ENCODE data around the gene SCN4B. TPM values are rescaled to one million over a fixed set of nuclear protein-coding genes. Genes with fewer than 3 reads are reported as not detected.
A peak's percentile ranks its signal among the peaks of the same experiment; 100 is the strongest.

The SCN4B gene
- polyA plus RNA-seq, 1 donor: 4.7 TPM

DNA sequence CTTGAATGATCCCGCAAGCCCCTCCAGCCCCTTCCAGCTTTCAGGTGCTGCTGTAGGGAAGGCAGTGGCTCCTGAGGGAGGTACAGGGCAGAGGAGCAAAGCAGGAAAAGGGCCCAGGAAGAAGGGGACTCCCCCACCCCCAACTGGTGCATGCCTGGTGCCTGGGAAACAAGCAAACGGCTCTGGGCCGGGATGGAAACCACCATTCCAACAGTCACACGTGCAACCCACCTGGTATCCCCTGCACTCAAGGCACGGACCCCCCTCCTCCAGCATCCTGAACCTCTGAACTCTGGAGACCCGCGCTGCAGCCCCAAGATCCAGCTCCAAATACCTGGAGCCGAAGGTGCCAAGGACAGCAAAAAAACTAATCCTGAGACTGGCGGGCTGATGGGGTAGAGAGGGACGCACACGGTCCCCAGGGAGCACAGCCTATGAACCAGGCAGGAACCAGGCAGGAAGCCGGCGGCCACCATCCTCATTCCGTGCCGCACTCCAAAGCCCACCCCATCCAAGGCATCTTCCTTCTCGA, 537 bp downstream of the SCN4B start:
- DNase-seq (ENCODE audit: low read depth): no peak

DNA sequence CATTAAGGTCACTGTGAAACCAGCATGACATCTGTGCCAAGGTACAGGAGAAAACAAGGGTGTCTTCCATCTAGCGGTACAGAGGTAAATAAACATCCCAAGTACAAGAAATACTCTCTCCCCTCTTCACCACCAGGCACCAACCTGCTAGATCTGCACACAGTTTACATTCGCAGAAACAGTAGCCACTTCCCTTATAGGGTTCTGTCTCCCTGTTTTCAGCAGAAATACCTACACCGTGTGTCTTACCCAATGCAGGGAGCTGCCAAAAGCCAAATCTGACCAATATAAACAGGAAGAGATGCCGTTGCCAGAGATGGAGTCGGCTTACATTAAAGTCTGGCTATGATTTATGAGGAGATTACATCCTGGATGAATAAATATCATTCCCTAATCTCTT, 1.2 kb downstream of the SCN4B start:
- no peak for DNase-seq (ENCODE audit: low read depth)

DNA sequence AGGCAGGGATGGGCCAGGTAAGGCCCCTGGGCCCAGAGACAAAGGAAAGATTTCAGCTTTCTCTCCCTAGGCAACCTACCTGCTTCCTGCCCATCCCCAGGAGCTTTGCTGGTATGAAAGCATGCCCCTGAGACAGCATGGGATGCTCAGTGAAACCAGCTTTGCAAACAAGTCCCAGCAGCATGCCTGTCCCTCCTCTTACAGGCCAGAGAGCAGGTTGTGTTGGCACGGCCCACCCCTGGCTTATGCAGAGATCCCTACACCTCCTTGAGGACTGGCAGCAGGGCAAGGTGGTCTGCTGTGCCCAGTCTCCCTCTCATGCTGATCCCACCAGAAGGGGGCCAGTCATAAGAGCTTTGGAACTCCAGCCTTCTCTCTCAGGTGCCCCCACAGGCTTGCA, 3.1 kb downstream of the SCN4B start:
- DNase-seq (ENCODE audit: low read depth): no peak

DNA sequence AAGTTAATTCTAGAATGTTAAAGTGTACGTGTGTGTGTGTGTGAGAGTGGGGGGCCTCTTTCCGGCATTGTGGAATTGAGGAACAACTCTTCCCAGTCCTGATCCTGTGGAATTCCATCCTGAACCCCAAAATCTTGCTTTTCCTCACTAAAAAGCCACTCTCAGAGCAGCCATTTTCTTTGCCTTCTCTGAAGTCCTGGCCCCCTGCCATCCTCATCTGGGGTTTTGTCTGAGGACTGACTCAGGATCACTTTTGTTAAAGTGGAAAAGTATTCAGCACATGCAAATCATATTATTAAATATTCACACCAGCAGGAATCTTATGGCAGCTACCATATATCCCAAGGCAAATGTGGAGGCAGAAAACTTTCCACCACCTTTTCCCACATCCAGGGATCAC, 3.8 kb downstream of the SCN4B start:
- DNase-seq (ENCODE audit: low read depth): no peak

DNA sequence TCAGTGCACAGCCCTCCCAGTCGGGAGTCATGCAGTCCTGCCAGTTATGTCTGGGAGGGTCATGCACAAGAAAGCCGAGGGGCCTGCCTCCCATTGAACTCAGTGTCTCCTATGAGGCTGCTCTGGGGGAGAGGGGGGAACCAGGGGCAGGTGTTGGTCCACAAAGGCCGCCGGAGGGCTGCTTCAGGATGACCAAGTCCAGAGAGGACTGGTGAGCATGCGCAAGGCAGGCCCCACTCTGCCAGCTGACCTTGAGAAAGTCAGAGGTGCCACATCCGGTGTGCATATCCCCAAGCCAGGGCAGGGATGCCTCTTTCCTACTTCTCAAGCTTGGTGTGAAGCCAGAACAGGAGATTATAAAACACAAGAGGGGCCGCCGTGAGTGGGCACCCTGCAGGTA, 4.4 kb downstream of the SCN4B start:
- DNase-seq (ENCODE audit: low read depth): no peak

DNA sequence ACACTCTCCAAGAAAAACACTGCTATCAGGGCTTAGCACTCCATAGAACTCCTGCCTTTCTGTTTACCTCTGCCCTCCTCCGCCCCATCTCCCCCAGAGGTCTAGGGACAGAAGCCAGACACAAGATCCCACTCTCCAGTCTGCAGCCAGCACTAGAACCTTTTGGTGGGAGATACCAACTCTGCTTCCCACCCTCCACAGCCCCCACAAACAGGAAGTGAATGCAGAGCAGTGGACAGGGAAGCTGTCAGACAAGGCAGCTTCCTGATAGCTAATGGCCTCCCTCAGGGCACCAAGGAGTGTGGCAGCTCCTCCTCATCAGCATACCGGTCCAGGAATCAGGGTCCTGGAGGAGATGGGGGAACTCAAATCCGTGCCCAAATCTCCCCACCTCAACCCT, 5.1 kb downstream of the SCN4B start:
- DNase-seq (ENCODE audit: low read depth): no peak

DNA sequence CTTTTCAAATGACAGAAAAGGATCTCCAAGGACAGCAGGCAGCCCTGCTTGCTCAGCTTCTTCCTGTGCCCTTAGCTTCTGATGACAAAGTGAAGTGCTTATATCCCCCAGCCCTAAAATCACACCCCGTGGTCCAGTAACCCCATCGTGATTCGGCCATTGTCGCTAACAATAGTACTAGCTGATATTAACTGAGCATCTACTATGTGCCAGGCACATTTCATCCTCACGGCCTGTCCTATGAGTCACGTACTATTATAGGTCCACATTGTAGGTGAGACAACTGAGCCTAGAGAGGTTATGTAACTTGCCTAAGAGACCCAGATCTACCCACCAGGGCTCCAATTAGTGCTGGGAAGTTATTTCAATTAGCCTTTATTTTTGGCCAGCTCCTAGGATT, 6.1 kb downstream of the SCN4B start:
- DNase-seq (ENCODE audit: low read depth): no peak

DNA sequence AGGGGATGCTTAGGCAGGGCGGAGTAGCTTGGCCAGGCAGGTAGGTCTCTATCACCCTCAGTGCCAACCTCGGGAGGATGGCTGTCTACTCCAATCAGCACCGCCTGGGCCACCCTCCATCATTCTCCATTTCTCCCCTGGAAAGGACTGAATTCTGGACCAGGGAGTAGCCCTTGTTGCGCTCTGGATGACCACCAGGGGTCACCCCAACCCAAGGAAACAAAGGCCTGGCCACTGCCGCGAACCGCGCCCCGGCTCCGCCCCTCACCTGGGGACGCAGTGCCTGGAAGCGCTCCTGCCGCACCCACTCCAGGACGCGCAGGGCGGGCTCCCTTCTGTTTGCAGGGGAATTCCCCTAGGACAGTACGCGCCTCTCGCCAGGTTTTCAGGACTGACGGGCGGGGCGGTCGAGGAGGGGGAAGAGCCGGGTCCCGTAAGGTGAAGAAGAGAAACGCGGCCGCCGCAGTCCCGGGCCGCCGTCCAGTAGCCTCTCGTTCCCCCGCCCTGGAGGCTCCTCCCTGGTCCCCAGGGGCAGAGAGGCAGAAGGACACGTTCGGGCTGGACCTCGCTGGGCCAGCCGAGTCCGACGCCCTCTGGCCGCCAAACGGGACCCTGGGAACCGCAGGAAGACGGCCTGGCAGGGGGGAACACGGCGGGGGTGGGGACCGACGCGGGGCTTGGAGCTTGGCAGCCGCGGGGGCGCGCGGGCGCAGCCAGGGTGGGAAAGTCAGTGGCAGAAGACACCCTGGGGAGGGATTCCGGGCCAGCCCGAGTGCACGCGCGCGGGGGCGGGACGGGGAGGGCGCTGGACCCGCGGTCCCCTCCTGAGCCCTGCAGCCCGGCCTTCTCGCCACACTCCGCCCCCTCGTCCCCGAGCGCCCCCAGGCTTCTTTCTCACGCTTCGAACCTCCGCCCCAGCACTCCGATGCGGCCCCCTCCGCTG, 7.1 kb downstream of the SCN4B start:
- DNase-seq (ENCODE audit: low read depth): peak; percentile 36

DNA sequence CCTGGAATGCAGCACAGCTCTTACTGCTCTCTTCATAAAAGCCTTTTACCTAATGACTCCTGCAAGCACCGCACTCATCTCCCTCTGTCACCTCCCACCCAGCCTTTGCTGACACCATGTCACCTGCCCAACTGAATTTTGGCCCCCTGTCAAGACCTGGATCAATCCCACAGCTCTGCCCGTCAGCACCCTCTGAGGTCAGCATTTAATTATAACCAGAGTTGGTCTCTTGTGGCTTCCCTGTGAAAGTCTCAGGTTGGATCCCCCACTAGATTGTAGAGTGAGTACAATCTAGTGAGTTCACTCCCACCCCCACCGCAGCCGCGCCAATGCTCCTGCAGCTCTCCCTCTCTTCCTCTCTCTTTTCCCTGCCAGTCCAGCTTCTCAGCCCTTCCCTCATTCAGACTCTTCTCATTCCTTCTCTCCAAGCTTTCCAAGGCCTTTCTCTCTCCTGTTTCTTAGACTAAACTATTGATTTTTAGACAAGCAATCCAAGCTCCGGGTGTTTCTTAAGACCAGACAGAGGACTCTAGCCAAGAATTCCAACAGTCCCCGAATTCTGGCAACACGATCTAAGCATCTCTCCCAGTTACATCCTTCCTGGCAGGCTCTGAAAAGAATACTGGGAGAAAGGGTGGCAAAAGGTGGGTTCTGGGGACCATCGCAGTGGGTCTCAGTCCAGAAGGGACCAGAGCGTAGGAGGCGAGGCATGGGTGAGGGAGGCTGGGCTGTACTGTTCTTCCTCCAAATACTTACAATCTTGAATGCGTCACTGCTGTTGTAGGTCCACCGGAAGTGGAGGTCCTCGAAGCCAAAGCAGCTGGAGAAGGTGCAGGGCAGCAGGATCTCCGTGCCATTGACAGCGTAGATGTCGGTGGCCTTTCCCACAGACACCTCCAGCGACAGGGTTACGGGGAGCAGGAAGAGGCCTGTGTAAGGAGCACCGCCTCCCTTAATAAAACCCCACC, 8.0 kb downstream of the SCN4B start:
- no peak for DNase-seq (ENCODE audit: low read depth)

DNA sequence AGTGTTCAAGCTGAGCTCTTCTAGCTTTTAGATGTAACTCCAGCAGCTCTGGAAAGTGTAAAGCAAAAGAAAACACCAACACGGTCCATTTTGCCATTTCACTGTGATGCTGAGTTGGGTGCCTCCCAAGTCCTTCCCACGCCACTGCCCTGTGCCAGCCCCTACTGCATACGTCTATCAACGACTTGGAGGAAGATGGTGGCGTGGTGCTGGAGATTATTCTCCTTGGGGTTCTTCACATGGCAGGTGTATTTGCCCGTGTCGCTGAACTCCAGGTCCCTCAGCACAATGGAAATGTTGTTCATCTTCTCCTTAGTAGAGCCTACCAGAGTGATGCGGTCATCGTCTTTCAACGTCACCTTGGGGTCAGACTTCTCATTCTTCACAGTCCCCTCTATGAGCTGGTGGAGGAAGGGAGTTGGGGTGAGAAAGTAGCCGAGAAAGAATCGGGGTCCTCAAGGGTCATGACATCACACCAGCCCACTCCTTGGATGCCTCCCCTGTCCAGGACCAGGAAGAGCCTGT, 8.9 kb downstream of the SCN4B start:
- no peak for DNase-seq (ENCODE audit: low read depth)

DNA sequence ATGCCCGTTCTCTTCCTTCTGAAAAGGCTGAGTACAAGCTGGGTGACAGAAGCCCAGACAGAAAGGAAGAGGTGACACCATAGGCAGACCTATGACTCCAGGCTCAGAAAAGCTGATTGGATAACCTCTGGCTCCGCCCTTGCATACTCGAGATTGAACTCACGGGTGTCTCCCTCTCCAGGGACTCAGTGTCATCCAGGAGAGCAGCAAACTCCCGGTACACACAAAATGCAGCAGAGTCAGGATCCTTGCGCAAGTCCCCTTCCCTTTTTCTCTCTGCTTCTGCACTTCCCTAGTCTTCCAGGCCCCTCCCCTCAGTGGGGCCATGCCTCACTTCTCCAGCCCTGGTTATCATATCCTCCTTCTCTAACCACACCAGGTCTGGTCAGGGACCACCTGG, 9.8 kb downstream of the SCN4B start:
- no peak for DNase-seq (ENCODE audit: low read depth)

DNA sequence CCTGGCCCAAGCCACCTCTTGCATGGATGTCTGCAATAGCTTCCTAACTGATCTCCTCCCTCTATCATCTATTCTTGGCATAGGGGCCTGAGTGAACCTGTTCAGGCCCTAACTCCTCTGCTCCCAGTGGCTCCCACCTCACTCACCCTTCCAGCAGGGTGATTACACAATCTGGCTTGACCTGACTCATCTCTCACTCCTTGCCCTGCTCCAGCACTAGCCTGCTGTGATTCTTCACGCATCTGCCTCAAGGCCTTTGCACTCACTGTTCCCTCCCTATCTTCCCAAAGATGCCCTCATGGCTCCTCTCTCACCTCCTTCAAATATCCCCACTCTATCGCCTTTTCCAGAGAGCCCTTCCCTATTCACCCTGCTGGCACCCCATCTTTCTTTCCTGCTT, 10.5 kb downstream of the SCN4B start:
- no peak for DNase-seq (ENCODE audit: low read depth)

DNA sequence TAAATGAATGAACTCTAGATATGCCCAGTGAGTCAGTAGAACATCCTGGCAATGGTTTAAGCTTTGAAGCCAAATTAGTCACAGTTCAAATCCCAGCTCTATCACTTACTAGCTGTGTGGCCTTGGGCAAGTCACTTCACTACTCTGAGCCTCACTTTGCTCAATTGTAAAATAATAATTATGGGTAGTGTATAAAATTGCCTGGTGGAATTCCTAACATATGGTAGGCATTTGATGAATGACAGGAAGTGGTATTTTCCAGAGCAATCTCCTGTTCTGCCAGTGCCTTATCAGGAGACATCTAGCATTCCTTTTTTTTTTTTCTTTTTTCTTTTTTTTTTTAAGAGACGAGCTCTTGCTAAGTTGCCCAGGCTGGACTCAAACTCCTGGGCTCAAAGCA, 13.0 kb downstream of the SCN4B start:
- no peak for DNase-seq (ENCODE audit: low read depth)

DNA sequence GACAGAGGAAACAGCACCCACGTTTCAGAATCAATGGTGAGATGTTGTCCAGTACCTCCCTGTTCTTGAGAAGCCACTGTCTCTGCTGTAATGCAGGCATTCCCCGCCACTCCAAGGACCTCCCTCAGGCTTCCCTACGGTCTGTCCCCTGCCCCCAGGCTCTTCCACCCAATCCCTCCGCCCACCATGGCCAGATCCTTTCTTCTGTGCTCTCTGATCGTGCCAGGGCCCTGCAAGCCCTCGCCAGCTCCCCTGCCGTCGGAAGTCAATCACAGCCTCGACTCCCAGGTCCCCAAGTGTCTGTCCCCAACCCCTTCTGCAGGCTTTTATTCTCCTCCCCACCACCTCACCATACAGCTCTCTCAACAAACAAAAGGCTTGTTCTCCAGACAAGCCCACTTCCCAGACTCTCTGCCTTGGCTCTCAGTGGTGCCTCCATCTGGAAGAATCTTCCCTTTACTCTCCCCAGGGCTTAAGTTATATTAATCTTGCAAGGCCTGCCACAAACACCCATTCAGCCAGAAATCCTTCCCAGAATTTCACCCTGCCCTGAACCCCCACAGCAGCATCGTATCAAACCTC, 13.7 kb downstream of the SCN4B start:
- DNase-seq (ENCODE audit: low read depth): no peak

DNA sequence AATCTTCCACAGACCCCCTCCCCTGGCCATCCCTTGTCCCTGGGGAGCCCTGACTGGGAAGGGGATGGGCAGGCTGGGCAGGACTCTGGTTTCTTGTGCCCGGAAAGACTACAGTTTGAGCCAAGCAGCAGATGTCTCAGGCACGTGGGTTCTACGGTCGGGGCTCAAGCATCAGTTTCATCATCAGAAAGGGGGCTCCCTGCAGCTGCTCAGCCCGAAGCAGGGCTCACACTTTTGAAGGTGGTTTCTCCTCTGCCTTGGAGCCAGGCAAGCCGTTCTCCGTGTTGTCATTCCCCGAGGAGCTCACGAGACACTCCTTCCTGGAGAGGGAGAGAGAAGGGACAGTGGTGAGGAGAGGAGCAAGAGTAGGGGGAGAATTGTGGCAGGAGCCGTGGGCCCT, 15.8 kb downstream of the SCN4B start:
- DNase-seq (ENCODE audit: low read depth): no peak

DNA sequence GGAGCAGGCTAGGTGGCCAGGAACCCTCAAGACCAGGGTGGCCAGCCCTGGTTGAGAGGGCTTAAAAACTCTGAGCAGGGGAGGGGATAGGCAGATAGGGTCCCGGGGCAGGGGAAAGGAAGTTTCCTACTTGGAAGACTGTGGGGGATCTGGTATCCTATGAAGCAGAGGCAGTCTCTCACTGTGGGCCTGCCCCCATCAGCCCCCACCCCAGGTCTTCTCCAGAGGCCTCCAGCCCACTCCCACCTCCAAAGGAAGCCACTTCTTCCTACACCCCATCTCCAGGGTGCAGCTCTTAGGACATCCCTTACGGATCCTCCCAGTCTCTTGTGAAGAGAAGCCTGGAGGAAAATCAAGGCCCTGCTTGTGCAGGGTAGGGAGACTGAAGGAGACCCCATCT, 16.3 kb downstream of the SCN4B start:
- no peak for DNase-seq (ENCODE audit: low read depth)

DNA sequence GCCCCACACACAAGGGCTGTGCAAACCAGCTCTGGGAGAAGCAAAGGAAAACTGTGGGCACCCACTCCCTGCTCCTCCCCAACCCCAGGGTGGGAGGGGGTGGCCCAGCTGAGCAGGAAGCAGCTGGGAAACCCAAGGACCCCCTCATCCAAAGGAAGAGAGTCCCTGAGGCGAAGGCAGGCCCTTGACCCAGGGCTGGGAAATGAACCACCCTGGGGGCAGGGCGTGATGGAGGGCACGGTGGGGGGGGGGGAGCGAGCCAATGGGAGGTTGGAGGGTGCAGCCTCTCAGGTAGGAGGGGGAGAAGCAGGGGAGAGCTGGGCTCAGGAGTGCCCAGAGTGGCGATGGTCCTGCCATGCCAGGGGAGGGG, 16.8 kb downstream of the SCN4B start:
- no peak for DNase-seq (ENCODE audit: low read depth)

DNA sequence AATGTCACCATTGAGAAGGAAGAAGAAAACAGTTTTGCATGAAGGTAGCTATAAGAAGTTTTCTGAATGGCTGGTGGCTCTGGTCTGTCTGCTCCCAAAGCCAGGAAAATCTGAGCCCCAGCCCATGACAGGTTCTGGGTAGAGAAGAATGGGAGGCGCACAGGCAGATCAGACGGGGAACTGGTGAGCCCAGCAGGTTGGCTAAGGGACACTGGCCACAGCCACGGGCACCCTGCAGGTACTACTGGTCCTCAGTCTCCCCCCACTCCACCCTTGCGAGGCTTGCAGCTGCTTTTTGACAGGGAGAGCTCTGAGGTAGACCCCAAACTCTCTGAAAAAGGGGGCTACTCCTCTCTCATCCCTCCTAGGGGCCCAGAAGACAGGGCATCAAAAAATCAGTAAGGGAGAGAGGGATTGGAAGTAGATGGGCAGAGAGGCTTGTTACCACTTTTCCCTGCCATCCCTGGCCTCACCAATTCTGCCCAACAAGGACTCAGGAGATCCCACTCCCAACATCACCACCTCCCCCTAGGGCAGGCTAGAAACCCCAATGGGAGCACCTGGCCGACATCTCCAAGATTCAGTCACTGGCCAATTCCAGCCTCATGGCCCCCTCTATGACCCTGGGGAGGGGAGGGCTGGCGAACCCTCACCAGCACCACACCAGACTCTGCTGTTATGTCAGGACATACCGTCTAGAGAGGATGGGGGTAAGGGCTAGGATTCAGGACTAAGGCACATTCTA, 17.4 kb downstream of the SCN4B start:
- DNase-seq (ENCODE audit: low read depth): no peak

DNA sequence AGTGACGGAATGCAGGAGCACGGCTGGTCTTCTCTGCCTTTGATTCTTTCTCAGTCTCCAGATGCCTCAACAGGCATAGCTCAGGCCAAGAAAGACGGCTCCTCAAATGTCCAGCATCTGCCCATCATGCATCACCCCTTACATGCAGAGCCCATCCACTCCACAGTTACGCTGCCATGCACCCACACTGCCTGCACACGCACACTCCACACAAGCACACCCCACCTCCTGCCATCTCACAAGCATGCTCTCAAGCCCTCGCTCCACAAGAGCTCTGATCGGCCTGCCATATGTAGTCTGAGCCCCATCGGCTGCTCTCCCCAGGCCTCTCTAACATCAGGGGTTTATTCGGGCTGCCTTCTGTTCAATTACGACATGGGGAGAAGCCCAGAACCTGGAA, 18.8 kb downstream of the SCN4B start:
- no peak for DNase-seq (ENCODE audit: low read depth)

DNA sequence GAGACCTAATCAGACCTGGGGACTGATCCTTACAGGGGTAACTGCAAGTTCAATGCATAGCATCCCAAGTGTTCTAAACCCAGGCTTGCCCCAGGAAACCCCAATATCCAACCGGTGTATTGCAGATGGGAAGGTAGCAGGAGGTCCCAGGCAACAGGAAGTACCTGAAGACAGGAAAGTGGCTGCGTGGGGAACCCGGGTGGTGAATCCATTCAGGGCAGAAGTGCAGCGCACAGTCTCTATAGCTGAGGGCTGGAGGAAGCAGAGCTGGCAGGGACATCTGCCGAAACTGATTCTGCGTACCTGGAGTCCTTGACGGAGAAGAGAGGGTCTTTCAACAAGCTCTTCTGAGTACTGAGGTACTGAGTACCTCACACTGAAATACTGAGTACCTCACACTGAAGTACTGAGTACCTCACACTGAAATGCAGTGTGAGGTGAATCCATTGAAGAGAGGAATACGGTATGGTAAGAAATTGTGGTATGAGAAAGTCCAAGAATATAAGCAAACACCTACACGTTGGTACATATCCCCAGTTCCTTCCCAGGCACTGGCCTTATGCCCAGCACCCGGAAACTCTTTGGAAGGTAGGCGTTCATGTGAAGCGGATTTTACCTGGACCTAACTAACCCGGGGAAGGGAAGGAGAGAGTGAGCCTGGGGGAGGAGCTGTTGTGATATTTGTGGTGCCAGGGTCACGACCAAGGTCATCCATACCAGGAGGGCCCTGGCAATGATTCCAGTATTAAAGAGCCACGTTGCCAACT, 20.1 kb downstream of the SCN4B start:
- DNase-seq (ENCODE audit: low read depth): no peak
